HG02973 (cell line): ENCODE measurements around the gene FOXO3.
"Not testable (repeated sequence)": the region's sequence is repeated elsewhere in the genome, so short reads cannot be mapped to it uniquely, and the experiment has no call there.

Experiments
- ATAC-seq: cut with Tn5 transposase; IDR thresholded peaks from one replicate; pipeline ENCODE4 v1.9.1; 2021; ENCODE audit warnings: moderate library complexity; ENCODE audit not compliant: unreplicated experiment

FOXO3 gene

DNA sequence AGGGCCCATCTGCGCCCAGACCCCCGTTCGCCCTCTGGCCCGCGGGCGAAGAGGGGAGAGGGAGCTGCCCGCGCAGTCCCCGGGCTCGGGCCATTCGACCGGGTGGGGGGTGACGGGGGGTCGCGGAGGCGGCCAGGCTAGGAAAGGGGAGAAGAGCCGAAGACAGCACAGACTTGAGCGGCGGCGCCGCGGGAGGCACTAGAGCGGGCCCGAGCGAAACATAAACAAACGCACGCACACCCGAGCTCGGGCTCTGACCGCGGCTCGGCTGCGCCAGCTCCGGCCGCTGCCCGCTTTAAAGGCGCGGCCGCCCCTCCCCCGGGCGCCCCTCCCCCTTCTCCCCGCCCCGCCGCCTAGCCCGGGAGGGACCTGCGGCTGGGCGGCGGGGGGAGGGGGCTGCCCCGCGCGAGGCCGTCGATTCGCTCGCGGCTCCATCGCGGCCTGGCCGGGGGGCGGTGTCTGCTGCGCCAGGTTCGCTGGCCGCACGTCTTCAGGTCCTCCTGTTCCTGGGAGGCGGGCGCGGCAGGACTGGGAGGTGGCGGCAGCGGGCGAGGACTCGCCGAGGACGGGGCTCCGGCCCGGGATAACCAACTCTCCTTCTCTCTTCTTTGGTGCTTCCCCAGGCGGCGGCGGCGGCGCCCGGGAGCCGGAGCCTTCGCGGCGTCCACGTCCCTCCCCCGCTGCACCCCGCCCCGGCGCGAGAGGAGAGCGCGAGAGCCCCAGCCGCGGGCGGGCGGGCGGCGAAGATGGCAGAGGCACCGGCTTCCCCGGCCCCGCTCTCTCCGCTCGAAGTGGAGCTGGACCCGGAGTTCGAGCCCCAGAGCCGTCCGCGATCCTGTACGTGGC is at the start of gene FOXO3:
Gene FOXO3 (plus strand): TSS at position 455 of the 846 bp plus-strand sequence. CDS start 292 bp downstream, at position 747.
- ATAC-seq: no peak

DNA sequence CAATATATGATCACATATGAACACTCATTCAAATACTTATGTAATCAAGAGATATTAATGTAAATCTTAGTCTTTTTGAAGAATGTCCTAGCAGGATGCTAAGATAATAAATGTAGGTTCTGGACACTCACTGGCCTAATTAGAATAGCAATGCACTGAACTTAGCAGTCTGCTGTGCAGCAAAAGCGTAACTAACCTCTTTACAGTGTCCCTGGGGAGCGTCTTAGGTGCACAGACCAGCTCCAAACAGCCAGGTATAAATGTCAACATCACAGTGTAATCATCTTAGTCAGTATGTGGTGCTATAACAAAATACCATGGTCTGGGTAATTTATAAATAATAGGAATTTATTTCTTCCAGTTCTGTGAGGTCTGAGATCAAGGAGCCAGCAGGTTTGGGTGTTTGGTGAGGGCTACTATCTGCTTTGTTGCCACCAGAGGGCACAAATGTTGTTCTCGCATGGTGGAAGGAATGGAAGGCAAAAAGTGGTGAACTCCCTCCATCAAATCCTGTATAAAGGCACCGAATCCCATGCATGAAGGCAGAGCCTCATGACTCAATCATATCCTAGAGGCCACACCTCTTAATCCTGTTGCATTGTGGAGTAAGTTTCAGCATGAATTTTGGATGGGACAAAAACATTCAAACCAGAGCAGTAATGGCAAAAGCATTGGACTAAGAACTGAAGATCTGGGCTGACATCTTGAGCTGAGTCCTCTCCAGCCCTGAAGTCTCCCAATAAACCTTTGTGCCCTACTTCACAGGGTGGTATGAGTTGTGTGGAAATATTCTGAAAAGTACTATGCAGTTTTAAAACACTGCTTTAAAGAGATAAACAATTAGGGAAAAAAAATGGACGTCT is 41.8 kb upstream of the FOXO3 start:
- no peak for ATAC-seq

DNA sequence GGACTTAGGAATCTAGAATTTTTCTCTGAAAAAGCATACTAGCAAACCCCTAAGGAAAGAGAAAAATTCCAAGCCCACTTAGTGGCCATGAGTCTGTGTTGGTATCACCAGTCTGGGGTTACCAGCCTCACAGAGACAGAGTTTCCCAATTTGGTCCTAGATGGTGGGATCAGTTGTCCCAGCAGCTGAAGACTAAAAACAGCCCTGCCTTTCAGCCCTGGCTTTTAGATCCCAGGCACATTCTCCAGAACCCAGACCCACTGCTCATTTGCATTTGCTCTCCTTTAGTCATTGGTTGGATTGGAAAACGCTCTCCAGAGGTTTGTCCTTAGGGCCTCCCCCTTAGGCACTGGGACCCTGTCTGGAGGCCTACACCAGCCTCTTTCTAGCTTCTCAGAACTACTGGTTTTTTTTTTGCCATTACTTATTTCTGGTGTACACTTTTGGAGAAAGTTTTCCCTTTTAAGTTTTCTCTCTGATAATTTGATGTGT is 39.1 kb upstream of the FOXO3 start:
- no peak for ATAC-seq

DNA sequence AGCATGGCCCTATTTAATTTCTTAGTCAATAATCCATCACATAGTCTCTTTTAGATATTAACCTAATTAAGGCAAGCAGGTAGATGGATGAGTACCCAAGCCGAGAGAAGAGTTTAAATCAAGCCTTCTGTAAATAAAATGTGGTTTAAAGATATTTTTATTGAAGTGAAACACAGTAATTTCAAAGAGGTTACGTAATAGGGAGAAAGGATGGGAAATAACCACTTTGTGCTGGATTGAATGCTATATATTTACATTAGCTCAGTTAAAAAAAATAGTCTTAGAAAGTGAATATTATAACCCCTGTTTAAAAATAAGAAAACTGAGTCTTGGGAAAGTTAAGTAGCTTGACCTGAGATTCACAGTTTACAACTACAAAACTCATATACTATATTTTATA is 37.0 kb upstream of the FOXO3 start:
- ATAC-seq: no peak

GRCh38 chr6:108524528-108525248 is 36.0 kb upstream of the FOXO3 start:
- ATAC-seq: no peak

DNA sequence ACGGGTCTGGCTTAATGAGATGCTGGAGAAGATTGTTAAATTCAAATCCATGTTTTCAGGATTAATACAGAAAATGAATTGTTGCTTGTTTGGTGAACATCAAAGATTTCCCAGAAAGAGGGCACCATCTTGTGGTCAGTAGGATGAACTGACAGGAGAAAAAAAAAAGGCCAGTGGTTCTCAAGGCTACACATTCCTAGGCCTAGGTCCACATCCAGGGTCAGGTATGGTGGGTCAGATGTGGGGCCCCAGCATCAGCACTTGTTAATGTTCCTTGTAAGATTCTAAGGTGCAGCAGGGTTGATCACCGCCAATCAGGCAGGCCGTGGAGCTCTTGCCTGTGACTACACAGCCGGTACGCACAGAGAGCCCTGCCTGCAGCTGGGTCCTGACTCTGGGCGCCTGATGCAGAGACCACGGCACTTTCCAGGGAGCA is 34.0 kb upstream of the FOXO3 start:
- no peak for ATAC-seq

DNA sequence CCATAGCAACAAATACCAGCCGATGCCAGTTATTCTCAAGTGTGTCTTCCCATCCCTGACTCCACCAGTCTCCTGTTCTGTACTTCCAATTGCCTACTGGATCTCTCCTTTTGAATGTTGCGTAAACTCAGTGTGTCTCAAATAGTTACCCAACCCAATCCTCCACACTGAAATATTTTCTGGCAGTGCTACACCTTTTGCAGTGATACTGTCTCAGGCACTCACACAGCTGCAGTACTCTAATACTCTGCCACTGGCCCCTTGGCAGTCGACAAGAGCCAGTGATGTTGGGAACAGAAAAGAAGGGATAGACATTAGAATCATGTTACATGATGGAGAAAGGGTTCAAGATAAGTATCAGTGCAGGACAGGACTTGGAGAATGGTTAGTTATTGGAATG is 31.8 kb upstream of the FOXO3 start:
- ATAC-seq: no peak

- ATAC-seq: no peak
Measured at GRCh38 chr6:108531332-108531731, 29.4 kb upstream of the FOXO3 start.

DNA sequence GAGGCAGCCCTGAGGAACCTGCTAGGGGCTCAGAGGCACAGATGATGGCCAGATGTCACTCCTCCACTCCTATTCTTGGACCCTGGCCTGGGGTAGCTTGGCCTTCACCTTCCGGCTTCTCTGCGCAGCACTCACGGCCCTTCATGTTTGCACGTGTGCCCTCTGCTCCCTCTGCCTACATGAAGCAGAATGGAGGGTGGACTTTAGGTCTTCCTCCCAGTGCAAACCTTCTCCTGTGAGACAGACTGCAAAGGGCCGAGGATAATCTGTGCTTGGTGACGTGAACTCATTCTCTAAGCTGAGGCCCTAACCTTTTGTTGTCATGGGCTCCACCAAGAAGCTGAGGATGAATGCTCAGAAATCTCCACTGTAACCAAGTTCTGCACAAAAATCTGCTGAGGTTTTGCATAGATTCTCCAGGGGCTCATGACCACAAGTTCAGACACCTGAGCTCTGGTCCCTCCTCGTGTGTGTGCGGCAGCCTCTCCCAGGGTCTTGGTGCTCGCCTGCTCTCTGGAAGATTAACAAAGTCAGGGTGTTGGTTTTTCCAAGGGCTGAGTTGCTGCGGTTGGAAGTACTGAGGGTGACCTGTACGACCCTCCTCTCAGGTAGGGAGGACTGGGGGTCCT is 25.5 kb upstream of the FOXO3 start:
- ATAC-seq: no peak

DNA sequence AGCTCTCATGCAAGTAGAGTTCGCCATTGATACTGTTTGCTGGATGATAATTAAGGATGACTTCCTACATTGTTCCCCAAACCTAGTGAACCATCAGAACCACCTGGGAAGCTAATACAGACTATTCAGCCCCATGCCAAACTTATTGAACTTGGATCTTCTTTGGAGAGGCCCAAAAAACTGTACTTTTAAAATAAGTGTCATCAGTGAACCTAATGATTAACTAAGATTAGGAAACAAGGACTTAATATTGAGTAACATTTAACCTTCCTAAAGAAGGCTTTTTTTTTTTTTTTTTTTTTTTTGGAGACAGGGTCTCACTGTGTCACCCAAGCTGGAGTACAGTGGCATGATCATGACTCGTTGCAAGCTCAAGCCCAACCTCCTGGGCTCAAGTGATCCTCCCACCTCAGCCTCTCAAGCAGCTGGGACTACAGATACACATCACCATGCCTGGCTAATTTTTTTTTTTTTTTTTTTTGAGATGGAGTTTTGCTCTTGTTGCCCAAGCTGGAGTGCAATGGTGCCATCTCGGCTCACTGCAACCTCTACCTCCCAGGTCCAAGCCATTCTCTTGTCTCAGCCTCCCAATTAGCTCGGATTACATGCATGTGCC is 24.7 kb upstream of the FOXO3 start:
- not testable (repeated sequence) for ATAC-seq

- ATAC-seq: no peak
Measured at GRCh38 chr6:108541843-108542759, 18.6 kb upstream of the FOXO3 start.

GRCh38 chr6:108543175-108543940 is 17.4 kb upstream of the FOXO3 start:
- no peak for ATAC-seq

- no peak for ATAC-seq
Measured at GRCh38 chr6:108544606-108545005, 16.1 kb upstream of the FOXO3 start.

DNA sequence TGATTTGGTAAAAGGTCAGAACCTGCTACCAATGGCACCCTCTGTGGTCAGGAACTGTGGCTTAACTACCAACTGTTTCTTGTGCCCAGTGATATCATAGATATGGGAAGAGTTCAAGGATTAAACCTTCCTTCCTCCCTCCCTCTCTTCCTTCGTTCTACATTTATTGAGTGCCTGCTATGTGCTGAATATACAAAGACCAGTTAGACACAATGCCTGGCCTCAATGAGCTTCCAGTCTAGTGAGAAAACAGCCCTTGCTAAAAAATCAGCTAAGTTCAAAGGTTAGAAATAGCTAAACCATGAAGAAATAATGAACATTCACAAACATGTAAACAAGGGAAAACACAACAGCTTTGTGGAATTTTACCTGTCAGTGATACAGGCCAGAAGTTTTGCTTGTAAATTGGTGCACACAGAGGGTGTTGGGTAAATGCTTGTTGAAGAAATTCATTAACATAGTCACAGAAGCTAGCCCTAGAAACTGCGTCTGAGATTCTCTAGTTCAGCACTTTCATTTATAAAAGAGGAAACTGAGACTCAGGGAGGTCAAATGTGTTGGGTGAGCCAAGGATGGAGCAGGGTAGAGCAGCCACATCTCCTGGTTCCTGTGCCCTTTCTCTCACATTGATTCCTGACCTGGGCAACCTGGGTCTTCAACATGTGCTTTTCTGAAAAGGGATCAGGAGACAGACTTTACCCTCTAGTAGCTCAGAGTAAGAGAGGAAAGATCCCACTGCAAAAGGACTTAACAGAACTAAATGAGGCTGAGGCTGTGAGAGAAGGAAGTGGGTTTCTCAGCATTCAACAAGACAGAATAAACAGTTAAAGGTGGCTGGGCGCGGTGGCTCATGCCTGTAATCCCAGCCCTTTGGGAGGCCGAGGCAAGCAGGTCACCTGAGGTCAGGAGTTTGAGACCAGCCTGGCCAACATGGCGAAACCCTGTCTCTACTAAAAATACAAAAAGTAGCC is 14.4 kb upstream of the FOXO3 start:
- no peak for ATAC-seq

DNA sequence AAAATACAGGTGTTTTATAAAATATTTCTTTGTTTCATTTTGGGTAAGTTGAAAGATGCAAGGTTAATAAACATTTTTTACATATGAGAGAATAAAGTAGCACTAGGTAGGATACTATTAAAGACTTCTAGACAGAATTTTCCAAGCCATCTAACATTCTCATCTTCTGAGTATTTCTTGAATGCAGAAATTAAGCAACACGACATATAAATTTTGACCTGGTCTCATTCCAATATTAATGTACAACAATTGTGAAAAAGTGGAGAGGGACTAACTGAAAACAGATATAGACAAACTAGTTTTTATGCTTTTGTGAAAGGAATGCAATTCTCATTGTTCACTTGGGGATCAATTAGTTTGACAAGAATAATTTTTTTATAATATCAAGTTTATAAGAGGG is 11.5 kb upstream of the FOXO3 start:
- ATAC-seq: no peak

GRCh38 chr6:108549741-108550140 is 11.0 kb upstream of the FOXO3 start:
- ATAC-seq: no peak

- ATAC-seq: no peak
Measured at GRCh38 chr6:108550256-108550655, 10.5 kb upstream of the FOXO3 start.
